Transverse colon (tissue), 4 donors: ENCODE measurements around the gene LIME1. TPM values are rescaled to one million over a fixed set of nuclear protein-coding genes. Genes with fewer than 3 reads are reported as not detected.

ENCODE experiments used
- DNase-seq: peaks from one replicate; pipeline ENCODE4 v3.0.0-alpha.2; 2019
- H3K27ac ChIP-seq, 4 donors: fragments of 200-600 bp; sonication (generic); 2 replicates each; pipeline ENCODE4 v1.5.1; 2016 to 2018; ENCODE audit warnings: inconsistent platforms in 4 of 4
- H3K27me3 ChIP-seq: fragments of 200-600 bp; sonication (generic); 2 replicates; pipeline ENCODE4 v1.5.1; 2017; ENCODE audit warnings: inconsistent platforms
- H3K36me3 ChIP-seq, 4 donors: fragments of 200-600 bp; sonication (generic); 2 replicates each; pipeline ENCODE4 v1.5.1; 2017 to 2019; ENCODE audit warnings: inconsistent platforms in 4 of 4
- H3K4me1 ChIP-seq, 4 donors: fragments of 200-600 bp; sonication (generic); 2 replicates each; pipeline ENCODE4 v1.5.1; 2017 to 2020; ENCODE audit warnings: inconsistent platforms in 4 of 4
- H3K4me3 ChIP-seq, 4 donors: fragments of 200-600 bp; sonication (generic); 1 replicate in 1 of 4; 2 replicates in 3 of 4; pipeline versions ENCODE4 v1.5.1 to v1.6.1; 2017 to 2019; ENCODE audit warnings: inconsistent platforms in 4 of 4
- H3K9me3 ChIP-seq, 2 donors: fragments of 200-600 bp; sonication (generic); 2 replicates each; pipeline ENCODE4 v1.5.1; 2017 to 2019; ENCODE audit warnings: inconsistent platforms in 2 of 2
- CTCF ChIP-seq, 5 experiments: fragments of 200-600 bp in 3 of 5; fragments of 450-650 bp in 2 of 5; sonication (generic) in 3 of 5; IDR thresholded peaks; 1 replicate in 2 of 5; 2 replicates in 3 of 5; pipeline ENCODE4 v1.5.1; 2016 to 2017; ENCODE audit warnings: antibody characterized with exemption in 5 of 5, inconsistent platforms in 3 of 5, mild to moderate bottlenecking in 2 of 5, moderate library complexity in 1 of 5
- EP300 ChIP-seq: sonication (generic); formaldehyde crosslinking; IDR thresholded peaks from one replicate; pipeline ENCODE4 v1.6.1; 2017; ENCODE audit warnings: antibody characterized with exemption, low read depth
- POLR2A ChIP-seq: fragments of 450-650 bp; IDR thresholded peaks from one replicate; pipeline ENCODE4 v1.6.1; 2016; ENCODE audit warnings: antibody characterized with exemption, mild to moderate bottlenecking, moderate library complexity
- POLR2AphosphoS5 ChIP-seq, 3 donors: sonication (generic); formaldehyde crosslinking; IDR thresholded peaks; one replicate each; pipeline ENCODE4 v1.6.1; 2016; ENCODE audit warnings: antibody characterized with exemption in 3 of 3
- WGBS, 2 donors: methylation state at CpG; one replicate each; pipeline ENCODE4 v1.1.5; 2018; ENCODE audit warnings: low coverage in 1 of 2; 5-methylcytosine and 5-hydroxymethylcytosine counted together
- in situ Hi-C, 4 donors: fragments of 200-750 bp; cut with MboI; loops; one replicate each; pipeline versions ENCODE4 v1.15.0 to v1.15.1; 2017; ENCODE audit warnings: low sequenced_read_pairs in 3 of 4, low pct_ligation_motif_present in 1 of 4, low pct_unique_long_range_greater_than_20kb in 1 of 4
- intact Hi-C: fragments of 100-400 bp; cut with DNase I; formaldehyde crosslinking; loops from one replicate; pipeline ENCODE4 v1.15.1; 2023; ENCODE audit warnings: low total_unique reads
- total RNA-seq, 4 donors: library from RNA; depleted of rRNA; stranded (reverse); fragments of >200 nt; gene quantifications; one replicate each; pipeline ENCODE4 v1.1.0, GENCODE V29; 2016

LIME1 gene
- total RNA-seq, 4 donors from 2014 or later = 24.4 to 91.1 (median 44.0) TPM

- Histone ChIP-seq H3K27me3 (no peaks in the 10 kb centered on the region), H3K36me3 (no peaks in the 10 kb centered on the region), H3K4me3 (no peak overlapping the region), H3K27ac (no peak overlapping the region), H3K4me1 (no peaks in the 10 kb centered on the region), H3K9me3 (no peaks in the 10 kb centered on the region)
- no peak for TF ChIP-seq POLR2A
- TF ChIP-seq POLR2AphosphoS5 (IDR thresholded peaks at IDR 0.05) = no peak
- no peak for TF ChIP-seq EP300
- TF ChIP-seq CTCF (IDR thresholded peaks at IDR 0.05) = no peak
- 79% methylated on average over 11 of the region's 11 CpGs; no CpG with 5 or more reads in 1 of the 2 donors for WGBS, 2 donors
- intact Hi-C loops (no loop called here), in situ Hi-C loops (no loop called here)
- DNase-seq = no peak
Observed at GRCh38 chr20:63748934-63749270, 12.4 kb downstream of the LIME1 start.

GRCh38 chr20:63749597-63750508, 13.4 kb downstream of the LIME1 start:
- no peak for DNase-seq
- 81 to 93% methylated on average over 3 to 16 of the region's 16 CpGs for WGBS, 2 donors
- no peaks in the 10 kb centered on the region for H3K27me3 ChIP-seq
- H3K4me1 ChIP-seq = no peaks in the 10 kb centered on the region
- H3K27ac ChIP-seq = no peak overlapping the region
- H3K9me3 ChIP-seq = no peaks in the 10 kb centered on the region
- TF ChIP-seq POLR2AphosphoS5 (IDR thresholded peaks at IDR 0.05) (no peak), CTCF (IDR thresholded peaks at IDR 0.05) (no peak), EP300 (no peak), POLR2A (no peak)
- H3K36me3 ChIP-seq = no peaks in the 10 kb centered on the region
- in situ Hi-C loops (no loop called here), intact Hi-C loops (no loop called here)
- H3K4me3 ChIP-seq = no peak overlapping the region

GRCh38 chr20:63750807-63751470, 14.5 kb downstream of the LIME1 start:
- Histone ChIP-seq H3K27me3 (no peaks in the 10 kb centered on the region), H3K4me3 (no peak overlapping the region), H3K27ac (peak overlapping the region in 1 of 4 donors; percentile 33), H3K4me1 (no peaks in the 10 kb centered on the region), H3K9me3 (no peaks in the 10 kb centered on the region), H3K36me3 (no peaks in the 10 kb centered on the region)
- intact Hi-C loops (no loop called here), in situ Hi-C loops (no loop called here)
- 39 to 65% methylated on average over 9 to 26 of the region's 26 CpGs for WGBS, 2 donors
- no peak for TF ChIP-seq POLR2A
- TF ChIP-seq CTCF (IDR thresholded peaks at IDR 0.05) = no peak
- TF ChIP-seq EP300 = no peak
- no peak for TF ChIP-seq POLR2AphosphoS5 (IDR thresholded peaks at IDR 0.05)
- no peak for DNase-seq

GRCh38 chr20:63751471-63752271, 15.2 kb downstream of the LIME1 start:
- in situ Hi-C loops = no loop called here
- H3K27ac ChIP-seq = peak overlapping the region in 1 of 4 donors; percentile 33
- H3K36me3 ChIP-seq = no peaks in the 10 kb centered on the region
- no peaks in the 10 kb centered on the region for H3K27me3 ChIP-seq
- no peak overlapping the region for H3K4me3 ChIP-seq
- DNase-seq = no peak
- no peaks in the 10 kb centered on the region for H3K9me3 ChIP-seq
- WGBS, 2 donors = 88% methylated on average over 23 of the region's 45 CpGs; no CpG with 5 or more reads in 1 of the 2 donors
- H3K4me1 ChIP-seq = no peaks in the 10 kb centered on the region
- intact Hi-C loops = no loop called here
- TF ChIP-seq POLR2AphosphoS5 (IDR thresholded peaks at IDR 0.05) (no peak), EP300 (no peak), CTCF (IDR thresholded peaks at IDR 0.05) (no peak), POLR2A (no peak)
